ENCODE measurements around the gene BBS9.

The BBS9 gene

DNA sequence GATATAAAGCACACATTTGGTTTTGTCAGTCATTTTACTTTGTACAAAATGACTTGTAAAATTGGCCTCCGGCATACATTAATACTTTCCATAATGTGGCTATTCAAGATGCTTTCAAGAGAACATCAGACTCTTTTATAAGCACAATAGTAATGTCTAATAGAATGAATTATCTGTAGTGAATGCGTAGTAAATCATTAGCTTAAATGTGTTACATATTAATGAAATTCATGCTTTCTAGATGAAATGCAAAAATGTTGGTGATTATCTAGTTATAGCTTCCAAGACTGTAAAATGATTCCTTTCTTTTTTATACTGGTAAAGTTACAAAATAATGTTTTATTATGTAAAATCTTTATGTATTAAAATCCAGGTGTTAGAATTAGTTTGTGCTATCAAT lies 144.0 kb downstream of the BBS9 start:
- no peak overlapping the region for H3K27ac ChIP-seq
- ChIA-PET POLR2A (ENCODE audit: low non-redundant PET) (no interaction called here), CTCF (no interaction called here)
- DNase-seq (ENCODE audit: low spot score), result no peak
- TF ChIP-seq, protein P1, sequence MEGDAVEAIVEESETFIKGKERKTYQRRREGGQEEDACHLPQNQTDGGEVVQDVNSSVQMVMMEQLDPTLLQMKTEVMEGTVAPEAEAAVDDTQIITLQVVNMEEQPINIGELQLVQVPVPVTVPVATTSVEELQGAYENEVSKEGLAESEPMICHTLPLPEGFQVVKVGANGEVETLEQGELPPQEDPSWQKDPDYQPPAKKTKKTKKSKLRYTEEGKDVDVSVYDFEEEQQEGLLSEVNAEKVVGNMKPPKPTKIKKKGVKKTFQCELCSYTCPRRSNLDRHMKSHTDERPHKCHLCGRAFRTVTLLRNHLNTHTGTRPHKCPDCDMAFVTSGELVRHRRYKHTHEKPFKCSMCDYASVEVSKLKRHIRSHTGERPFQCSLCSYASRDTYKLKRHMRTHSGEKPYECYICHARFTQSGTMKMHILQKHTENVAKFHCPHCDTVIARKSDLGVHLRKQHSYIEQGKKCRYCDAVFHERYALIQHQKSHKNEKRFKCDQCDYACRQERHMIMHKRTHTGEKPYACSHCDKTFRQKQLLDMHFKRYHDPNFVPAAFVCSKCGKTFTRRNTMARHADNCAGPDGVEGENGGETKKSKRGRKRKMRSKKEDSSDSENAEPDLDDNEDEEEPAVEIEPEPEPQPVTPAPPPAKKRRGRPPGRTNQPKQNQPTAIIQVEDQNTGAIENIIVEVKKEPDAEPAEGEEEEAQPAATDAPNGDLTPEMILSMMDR (conservative IDR thresholded peaks at IDR 0.05; ENCODE audit: low read depth), result no peak

DNA sequence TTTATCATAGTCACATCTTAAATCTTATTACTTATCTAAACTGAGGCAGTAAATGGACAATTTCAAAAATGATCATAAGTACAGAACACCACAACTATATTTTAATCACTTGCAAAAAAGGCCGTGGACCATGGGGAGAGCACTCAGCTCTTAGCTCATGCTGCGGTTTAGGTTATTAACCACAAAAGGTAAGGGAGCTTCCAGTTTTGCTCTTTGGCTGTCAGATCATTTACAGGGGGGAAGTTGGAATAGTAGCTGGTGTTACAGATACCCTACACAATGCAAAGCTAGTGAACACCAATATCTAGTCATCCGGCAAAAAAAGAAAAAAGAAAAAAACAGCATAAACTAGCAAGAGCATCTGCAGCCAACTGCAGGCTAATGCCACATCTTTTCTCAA lies 147.0 kb downstream of the BBS9 start:
- TF ChIP-seq, protein P1 (conservative IDR thresholded peaks at IDR 0.05; ENCODE audit: low read depth), result no peak
- H3K27ac ChIP-seq, result no peak overlapping the region
- POLR2A ChIA-PET (ENCODE audit: low non-redundant PET), result no interaction called here
- CTCF ChIA-PET, result no interaction called here
- no peak for DNase-seq (ENCODE audit: low spot score)

DNA sequence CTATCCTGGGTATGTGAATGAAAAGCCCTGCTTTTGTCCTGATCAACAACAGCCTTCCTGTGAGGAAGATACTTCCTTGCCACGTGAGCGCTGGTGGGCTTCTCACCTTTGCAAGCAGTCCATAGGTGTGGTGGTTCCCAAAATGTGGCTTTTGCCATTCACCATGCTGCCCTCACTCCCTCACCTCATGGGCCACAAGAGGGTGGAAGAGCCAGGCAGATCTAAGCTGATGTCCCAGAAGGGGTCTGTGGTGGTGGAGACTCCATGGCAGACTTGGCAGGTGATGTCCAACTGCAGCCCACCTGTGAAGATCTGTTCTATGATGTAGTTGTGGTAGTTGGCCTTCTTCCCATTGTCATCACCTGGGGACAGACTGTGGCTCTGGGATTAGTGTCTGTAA lies 147.4 kb downstream of the BBS9 start:
- no peak for DNase-seq (ENCODE audit: low spot score)
- POLR2A ChIA-PET (ENCODE audit: low non-redundant PET), result no interaction called here
- CTCF ChIA-PET, result no interaction called here
- H3K27ac ChIP-seq, result no peak overlapping the region
- TF ChIP-seq, protein P1 (conservative IDR thresholded peaks at IDR 0.05; ENCODE audit: low read depth), result no peak

DNA sequence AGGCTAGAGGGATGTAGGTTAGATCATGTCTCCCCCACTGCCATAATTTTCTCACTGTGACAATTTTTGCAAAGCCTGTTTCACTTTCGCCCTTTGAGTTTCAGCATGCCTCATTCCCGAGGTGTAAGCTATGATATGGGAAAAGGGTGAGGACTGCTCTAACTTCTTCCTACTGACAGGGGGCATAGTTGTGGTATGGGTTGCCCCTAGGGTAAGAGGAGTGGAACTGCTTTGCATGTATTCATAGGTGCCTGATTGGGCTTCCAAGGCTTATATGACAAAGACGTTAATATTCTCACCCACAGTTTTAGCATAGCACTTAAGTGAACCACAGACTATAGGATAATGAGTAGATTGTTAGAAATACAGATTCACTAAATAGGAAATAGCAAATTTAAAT lies 148.7 kb downstream of the BBS9 start:
- CTCF ChIA-PET, result no interaction called here
- no peak for DNase-seq (ENCODE audit: low spot score)
- POLR2A ChIA-PET (ENCODE audit: low non-redundant PET), result no interaction called here
- H3K27ac ChIP-seq, result no peak overlapping the region
- TF ChIP-seq, protein P1 (conservative IDR thresholded peaks at IDR 0.05; ENCODE audit: low read depth), result no peak

DNA sequence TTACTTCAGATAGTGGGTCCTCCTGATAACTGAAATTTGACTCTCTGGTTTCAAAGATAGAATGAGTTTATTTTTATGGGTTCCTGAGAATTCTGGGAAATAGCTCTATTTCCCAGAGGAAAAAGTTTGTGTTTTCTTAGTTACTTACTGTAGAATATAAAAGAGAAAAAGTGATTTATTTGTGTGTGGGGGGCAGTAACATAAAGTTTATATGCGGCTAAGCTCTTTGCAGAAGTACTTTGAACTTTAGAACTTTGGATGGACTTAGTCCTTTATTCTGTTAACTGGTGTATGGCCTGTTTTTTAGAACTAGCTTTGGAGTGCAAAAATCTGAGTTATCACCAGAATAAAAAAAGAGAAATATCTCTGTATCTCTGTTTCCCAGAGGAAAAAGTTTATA lies 157.1 kb downstream of the BBS9 start:
- ChIA-PET POLR2A (ENCODE audit: low non-redundant PET) (no interaction called here), CTCF (interaction anchor here (0.6 kb wide), 1 partner anchor 17 kb away, joined by 3 read pairs; no protein-coding TSS in a partner anchor)
- TF ChIP-seq, protein P1 (conservative IDR thresholded peaks at IDR 0.05; ENCODE audit: low read depth), result no peak
- no peak overlapping the region for H3K27ac ChIP-seq
- DNase-seq (ENCODE audit: low spot score), result no peak

DNA sequence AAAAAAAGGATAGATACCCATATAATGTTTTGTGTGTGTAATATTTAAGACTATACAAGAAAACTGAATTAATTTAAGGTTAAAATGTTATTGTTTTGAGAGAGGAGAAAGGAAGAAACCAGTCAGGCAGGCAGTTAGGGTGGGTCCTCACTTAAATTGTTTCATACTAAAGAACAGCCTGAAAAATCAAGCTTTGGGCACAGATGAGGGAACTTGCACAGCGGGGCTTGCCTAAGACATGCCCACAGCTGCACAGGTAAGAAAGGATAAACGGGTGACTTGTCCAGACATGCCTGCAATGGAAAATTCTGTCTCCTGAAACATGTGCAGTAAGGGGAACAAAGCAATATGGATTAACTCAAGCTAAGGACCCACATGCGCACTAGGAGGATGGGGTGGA lies 158.4 kb downstream of the BBS9 start:
- TF ChIP-seq, protein P1 (conservative IDR thresholded peaks at IDR 0.05; ENCODE audit: low read depth), result no peak
- ChIA-PET CTCF (interaction anchor here (0.7 kb wide), 1 partner anchor 950 kb away, joined by 3 read pairs; no protein-coding TSS in a partner anchor), POLR2A (ENCODE audit: low non-redundant PET) (no interaction called here)
- DNase-seq (ENCODE audit: low spot score), result no peak
- no peak overlapping the region for H3K27ac ChIP-seq

DNA sequence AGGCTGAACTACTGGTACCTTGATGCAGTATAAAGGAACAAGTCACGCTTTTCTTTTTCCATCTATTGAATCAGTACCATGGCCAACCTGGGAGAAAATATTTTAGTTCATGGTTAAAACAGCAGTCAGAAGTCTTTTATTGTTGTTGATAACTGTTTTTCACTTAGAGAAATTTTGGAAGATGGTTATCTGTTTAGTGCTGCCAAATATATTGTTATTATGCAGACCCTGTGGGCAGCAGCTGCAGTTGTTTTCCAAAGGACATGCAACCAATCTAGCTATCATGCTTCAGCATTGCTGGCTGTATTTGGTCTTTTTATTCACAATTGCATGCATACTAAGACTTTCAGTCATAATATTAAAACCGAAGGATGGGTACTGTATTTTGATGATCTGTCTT lies 169.5 kb downstream of the BBS9 start:
- TF ChIP-seq, protein P1 (conservative IDR thresholded peaks at IDR 0.05; ENCODE audit: low read depth), result no peak
- no peak overlapping the region for H3K27ac ChIP-seq
- CTCF ChIA-PET, result no interaction called here
- POLR2A ChIA-PET (ENCODE audit: low non-redundant PET), result no interaction called here
- DNase-seq (ENCODE audit: low spot score), result no peak
